HepG2 (cell line): Measurements from ENCODE around the gene KAZN.

ENCODE experiments used
- CBFB ChIP-seq: sonication (generic); formaldehyde crosslinking; IDR thresholded peaks from 2 replicates; pipeline ENCODE4 v1.4.0; 2020; ENCODE audit warnings: missing genetic modification reagents
- ELF1 ChIP-seq: sonication (generic); formaldehyde crosslinking; IDR thresholded peaks from 2 replicates; pipeline ENCODE4 v1.4.0; 2020; ENCODE audit warnings: missing genetic modification reagents
- EZH2 ChIP-seq: conservative IDR thresholded peaks from 2 replicates; pipeline ENCODE4 v1.6.1; 2012; ENCODE audit warnings: mild to moderate bottlenecking, low read depth, low read length, moderate library complexity
- MTA1 ChIP-seq: sonication (generic); formaldehyde crosslinking; IDR thresholded peaks from 2 replicates; pipeline ENCODE4 v1.4.0; 2020; ENCODE audit warnings: missing genetic modification reagents, mild to moderate bottlenecking, borderline replicate concordance
- RFX5 ChIP-seq: IDR thresholded peaks from 2 replicates; pipeline ENCODE4 v1.6.1; 2011; ENCODE audit warnings: low read depth, low read length, improper control_type of control experiment
- RNF2 ChIP-seq: fragments of 450-650 bp; conservative IDR thresholded peaks from 2 replicates; pipeline ENCODE4 v1.6.1; 2016; ENCODE audit warnings: low read depth
- SOX6 ChIP-seq, 2 experiments: fragments of 450-650 bp in 1 of 2; sonication (generic) in 1 of 2; formaldehyde crosslinking in 1 of 2; IDR thresholded peaks; 2 replicates each; pipeline versions ENCODE4 v1.4.0 to v1.6.1; 2017 to 2020; ENCODE audit warnings: antibody characterized with exemption in 1 of 2, mild to moderate bottlenecking in 1 of 2, missing genetic modification reagents in 1 of 2
- TCF7 ChIP-seq: sonication (generic); IDR thresholded peaks from 2 replicates; pipeline ENCODE4 v1.6.1; 2016; ENCODE audit warnings: antibody characterized with exemption, low read depth
- ZFP36 ChIP-seq: fragments of 150-350 bp; IDR thresholded peaks from 2 replicates; pipeline ENCODE4 v1.6.1; 2018; ENCODE audit warnings: borderline replicate concordance, low read length, low read depth; ENCODE audit not compliant: partially characterized antibody
- ZNF780A ChIP-seq: sonication (generic); formaldehyde crosslinking; IDR thresholded peaks from 2 replicates; pipeline ENCODE4 v1.8.0; 2022; ENCODE audit warnings: mild to moderate bottlenecking, missing genetic modification reagents, moderate library complexity
- TF ChIP-seq, protein P1 (sequence below): sonication (generic); formaldehyde crosslinking; IDR thresholded peaks from 2 replicates; pipeline ENCODE4 v1.5.0; 2020; ENCODE audit warnings: mild to moderate bottlenecking, missing genetic modification reagents, moderate library complexity
- TF ChIP-seq, protein P2 (sequence below): sonication (generic); formaldehyde crosslinking; IDR thresholded peaks from 2 replicates; pipeline ENCODE4 v1.4.0; 2020; ENCODE audit warnings: low read depth, mild to moderate bottlenecking, missing genetic modification reagents

GRCh38 chr1:14951766-14952165 is 353.3 kb downstream of the KAZN start:
- TF ChIP-seq RNF2 (no peak), ZFP36 (no peak), TCF7 (no peak), ZNF780A (CRISPR knock-in tag) (no peak), SOX6 (IDR thresholded peaks at IDR 0.05) (no peak), SOX6 (CRISPR knock-in tag; IDR thresholded peaks at IDR 0.05) (no peak), RFX5 (no peak), CBFB (CRISPR knock-in tag) (no peak), MTA1 (CRISPR knock-in tag) (no peak), ELF1 (no peak), EZH2 (no peak)
- TF ChIP-seq, protein P1, sequence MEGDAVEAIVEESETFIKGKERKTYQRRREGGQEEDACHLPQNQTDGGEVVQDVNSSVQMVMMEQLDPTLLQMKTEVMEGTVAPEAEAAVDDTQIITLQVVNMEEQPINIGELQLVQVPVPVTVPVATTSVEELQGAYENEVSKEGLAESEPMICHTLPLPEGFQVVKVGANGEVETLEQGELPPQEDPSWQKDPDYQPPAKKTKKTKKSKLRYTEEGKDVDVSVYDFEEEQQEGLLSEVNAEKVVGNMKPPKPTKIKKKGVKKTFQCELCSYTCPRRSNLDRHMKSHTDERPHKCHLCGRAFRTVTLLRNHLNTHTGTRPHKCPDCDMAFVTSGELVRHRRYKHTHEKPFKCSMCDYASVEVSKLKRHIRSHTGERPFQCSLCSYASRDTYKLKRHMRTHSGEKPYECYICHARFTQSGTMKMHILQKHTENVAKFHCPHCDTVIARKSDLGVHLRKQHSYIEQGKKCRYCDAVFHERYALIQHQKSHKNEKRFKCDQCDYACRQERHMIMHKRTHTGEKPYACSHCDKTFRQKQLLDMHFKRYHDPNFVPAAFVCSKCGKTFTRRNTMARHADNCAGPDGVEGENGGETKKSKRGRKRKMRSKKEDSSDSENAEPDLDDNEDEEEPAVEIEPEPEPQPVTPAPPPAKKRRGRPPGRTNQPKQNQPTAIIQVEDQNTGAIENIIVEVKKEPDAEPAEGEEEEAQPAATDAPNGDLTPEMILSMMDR, result no peak
- TF ChIP-seq, protein P2, sequence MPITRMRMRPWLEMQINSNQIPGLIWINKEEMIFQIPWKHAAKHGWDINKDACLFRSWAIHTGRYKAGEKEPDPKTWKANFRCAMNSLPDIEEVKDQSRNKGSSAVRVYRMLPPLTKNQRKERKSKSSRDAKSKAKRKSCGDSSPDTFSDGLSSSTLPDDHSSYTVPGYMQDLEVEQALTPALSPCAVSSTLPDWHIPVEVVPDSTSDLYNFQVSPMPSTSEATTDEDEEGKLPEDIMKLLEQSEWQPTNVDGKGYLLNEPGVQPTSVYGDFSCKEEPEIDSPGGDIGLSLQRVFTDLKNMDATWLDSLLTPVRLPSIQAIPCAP, result no peak
